GM19328 (cell line): Measurements from ENCODE around the gene TAF1L.
"Not testable (repeated sequence)": the region's sequence is repeated elsewhere in the genome, so short reads cannot be mapped to it uniquely, and the experiment has no call there.

ENCODE experiments used
- ATAC-seq: cut with Tn5 transposase; IDR thresholded peaks from one replicate; pipeline ENCODE4 v1.9.1; 2021; ENCODE audit warnings: mild to moderate bottlenecking, moderate library complexity; ENCODE audit not compliant: unreplicated experiment

The TAF1L gene

GRCh38 chr9:32635362-32635761 is at the start of gene TAF1L:
TSS of gene TAF1L (minus strand) at chr9:32635669. CDS start at chr9:32635579, 90 bp downstream.
- ATAC-seq, result no peak

GRCh38 chr9:32681751-32682150 is 46.3 kb upstream of the TAF1L start:
- no peak for ATAC-seq

GRCh38 chr9:32677931-32678330 is 42.5 kb upstream of the TAF1L start:
- no peak for ATAC-seq

- ATAC-seq, result no peak
Observed at GRCh38 chr9:32672469-32672868, 37.0 kb upstream of the TAF1L start.

GRCh38 chr9:32671333-32671732 is 35.9 kb upstream of the TAF1L start:
- no peak for ATAC-seq

- no peak for ATAC-seq
Observed at GRCh38 chr9:32665101-32665500, 29.6 kb upstream of the TAF1L start.

GRCh38 chr9:32663741-32664140 is 28.3 kb upstream of the TAF1L start:
- no peak for ATAC-seq

GRCh38 chr9:32647671-32648070 is 12.2 kb upstream of the TAF1L start:
- ATAC-seq, result no peak

GRCh38 chr9:32644698-32645097 is 9.2 kb upstream of the TAF1L start:
- no peak for ATAC-seq

GRCh38 chr9:32633151-32633550 is 2.3 kb downstream of the TAF1L start:
- not testable (repeated sequence) for ATAC-seq

GRCh38 chr9:32631991-32632390 is 3.5 kb downstream of the TAF1L start:
- ATAC-seq, result no peak

- ATAC-seq, result no peak
Observed at GRCh38 chr9:32627394-32627954, 8.0 kb downstream of the TAF1L start.

- ATAC-seq, result no peak
Observed at GRCh38 chr9:32625320-32625719, 10.1 kb downstream of the TAF1L start.

GRCh38 chr9:32622948-32623347 is 12.5 kb downstream of the TAF1L start:
- no peak for ATAC-seq

- no peak for ATAC-seq
Observed at GRCh38 chr9:32618261-32618660, 17.2 kb downstream of the TAF1L start.

- ATAC-seq, result no peak
Observed at GRCh38 chr9:32606811-32607210, 28.7 kb downstream of the TAF1L start.

GRCh38 chr9:32603914-32604852 is 31.3 kb downstream of the TAF1L start:
- ATAC-seq, result no peak

GRCh38 chr9:32599021-32599420 is 36.4 kb downstream of the TAF1L start:
- ATAC-seq, result not testable (repeated sequence)

GRCh38 chr9:32596936-32597335 is 38.5 kb downstream of the TAF1L start:
- no peak for ATAC-seq

- ATAC-seq, result no peak
Observed at GRCh38 chr9:32596096-32596865, 39.2 kb downstream of the TAF1L start.

- no peak for ATAC-seq
Observed at GRCh38 chr9:32590898-32591297, 44.6 kb downstream of the TAF1L start.

- no peak for ATAC-seq
Observed at GRCh38 chr9:32590476-32590875, 45.0 kb downstream of the TAF1L start.
